ENCODE measurements around the gene FGF12.

DNA sequence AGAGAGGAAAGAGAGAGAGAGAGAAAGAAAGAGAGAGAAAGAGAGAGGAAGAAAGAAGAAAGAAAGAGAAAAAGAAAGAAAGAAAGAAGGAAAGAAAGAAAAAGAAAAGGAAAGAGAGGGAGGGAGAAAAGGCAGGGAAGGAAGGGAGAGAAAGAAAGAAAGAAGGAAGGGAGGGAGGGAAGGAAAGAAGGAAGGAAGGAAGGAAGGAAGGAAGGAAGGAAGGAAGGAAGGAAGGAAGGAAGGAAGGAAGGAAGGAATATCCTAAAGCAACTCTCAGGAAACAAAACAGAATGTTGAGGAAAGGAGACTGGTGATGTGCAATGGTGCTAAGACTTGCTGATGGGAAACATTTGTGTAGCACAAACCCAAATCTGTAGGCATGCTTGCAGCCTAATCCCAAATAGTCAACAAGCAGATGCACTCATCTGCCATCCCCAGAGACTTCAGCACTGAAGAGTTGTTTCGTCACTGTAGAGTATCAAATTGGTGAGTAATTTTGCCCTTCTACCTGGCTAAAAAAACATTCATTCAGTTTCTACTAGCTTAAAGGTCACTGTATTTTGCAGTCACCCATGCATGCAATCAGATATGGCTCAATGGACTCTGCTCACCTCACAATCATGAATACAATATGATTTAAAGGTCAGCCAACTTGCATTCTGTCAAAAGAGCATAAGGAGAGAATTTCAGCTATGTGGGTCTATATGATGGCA lies 480.3 kb downstream of the FGF12 start:
- TF ChIP-seq, protein P1, sequence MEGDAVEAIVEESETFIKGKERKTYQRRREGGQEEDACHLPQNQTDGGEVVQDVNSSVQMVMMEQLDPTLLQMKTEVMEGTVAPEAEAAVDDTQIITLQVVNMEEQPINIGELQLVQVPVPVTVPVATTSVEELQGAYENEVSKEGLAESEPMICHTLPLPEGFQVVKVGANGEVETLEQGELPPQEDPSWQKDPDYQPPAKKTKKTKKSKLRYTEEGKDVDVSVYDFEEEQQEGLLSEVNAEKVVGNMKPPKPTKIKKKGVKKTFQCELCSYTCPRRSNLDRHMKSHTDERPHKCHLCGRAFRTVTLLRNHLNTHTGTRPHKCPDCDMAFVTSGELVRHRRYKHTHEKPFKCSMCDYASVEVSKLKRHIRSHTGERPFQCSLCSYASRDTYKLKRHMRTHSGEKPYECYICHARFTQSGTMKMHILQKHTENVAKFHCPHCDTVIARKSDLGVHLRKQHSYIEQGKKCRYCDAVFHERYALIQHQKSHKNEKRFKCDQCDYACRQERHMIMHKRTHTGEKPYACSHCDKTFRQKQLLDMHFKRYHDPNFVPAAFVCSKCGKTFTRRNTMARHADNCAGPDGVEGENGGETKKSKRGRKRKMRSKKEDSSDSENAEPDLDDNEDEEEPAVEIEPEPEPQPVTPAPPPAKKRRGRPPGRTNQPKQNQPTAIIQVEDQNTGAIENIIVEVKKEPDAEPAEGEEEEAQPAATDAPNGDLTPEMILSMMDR (IDR thresholded peaks at IDR 0.05), result no peak
- no peak for TF ChIP-seq ZFX (IDR thresholded peaks at IDR 0.05; ENCODE audit: borderline replicate concordance)
